Measurements from ENCODE around the gene RAD9A. TPM values are rescaled to one million over a fixed set of nuclear protein-coding genes. Genes with fewer than 3 reads are reported as not detected.
A peak's percentile ranks its signal among the peaks of the same experiment; 100 is the strongest.

RAD9A gene
- total and polyA plus RNA-seq, 2 donors (not counting 1 experiment from before 2014, with no cell fraction given), result 3.5 to 3.8 TPM

- Histone ChIP-seq H3K9ac (ENCODE audit: insufficient read depth, low read length) (no peak overlapping the region), H3K4me3 (replicated peaks in 1 of 4; ENCODE audit: control extremely low read depth in 1 of 4, insufficient read depth in 1 of 4, low read depth in 3 of 4, low read length in 4 of 4) (no peak overlapping the region), H3K27ac (ENCODE audit: insufficient read depth, low read length) (no peak overlapping the region), H3K4me2 (ENCODE audit: extremely low read depth, insufficient read depth, low read length) (no peak overlapping the region), H3K27me3 (ENCODE audit: control insufficient read depth, insufficient read depth, low read length) (peaks cover 33% of the 10 kb centered on the region), H3K79me2 (ENCODE audit: control insufficient read depth, insufficient read depth, low read length) (no peaks in the 10 kb centered on the region), H3K9me3 (ENCODE audit: control insufficient read depth, insufficient read depth, low read depth, low read length) (no peaks in the 10 kb centered on the region), H3K4me1 (ENCODE audit: control insufficient read depth, extremely low read depth, insufficient read depth, low read length) (no peaks in the 10 kb centered on the region), H2AFZ (ENCODE audit: low read length) (no peak overlapping the region), H4K20me1 (ENCODE audit: control insufficient read depth, extremely low read depth, insufficient read depth, low read length) (no peaks in the 10 kb centered on the region), H3K36me3 (ENCODE audit: control insufficient read depth, insufficient read depth, low read length) (no peaks in the 10 kb centered on the region)
- TF ChIP-seq CTCF (conservative IDR thresholded peaks at IDR 0.05 in 1 of 2, IDR thresholded peaks at IDR 0.05 in 1 of 2; ENCODE audit: low read depth in 1 of 2, low read length in 2 of 2), result no peak
- TF ChIP-seq EZH2 (IDR thresholded peaks at IDR 0.05; ENCODE audit: low read length, missing control alignments), result no peak
- DNase-seq (ENCODE audit: low read depth in 2 of 2), result no peak
Observed at GRCh38 chr11:67412495-67413179, 20.9 kb downstream of the RAD9A start.

DNA sequence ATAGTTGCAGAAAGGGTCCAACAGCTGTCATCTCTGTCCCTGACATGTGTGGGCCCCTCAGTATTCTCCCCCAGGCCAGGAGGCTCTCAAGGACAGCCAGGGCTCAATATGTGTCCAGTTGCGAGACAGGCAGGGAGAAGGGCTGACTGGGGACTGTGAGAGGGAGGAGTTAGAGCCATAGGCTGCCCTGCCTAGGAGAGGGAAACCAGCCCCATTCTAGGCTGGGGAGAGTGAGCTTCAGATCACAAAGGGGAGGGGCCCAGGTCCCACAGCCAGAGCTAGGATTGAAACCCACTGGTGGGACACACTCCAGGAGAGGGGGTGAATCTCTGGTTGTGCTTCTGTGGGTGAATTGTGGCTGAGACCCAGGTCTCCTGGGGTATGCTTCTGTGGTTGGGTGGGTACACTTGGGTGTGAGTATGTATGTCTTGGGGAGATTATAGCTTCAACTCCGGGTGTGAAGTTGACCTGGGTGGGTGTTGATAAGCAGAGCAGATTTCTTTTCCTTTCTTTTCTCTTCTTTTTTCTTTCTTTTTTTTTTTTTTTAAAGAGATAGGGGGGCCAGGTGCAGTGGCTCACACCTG, 21.6 kb downstream of the RAD9A start:
- Histone ChIP-seq H3K4me3 (replicated peaks in 1 of 4; ENCODE audit: control extremely low read depth in 1 of 4, insufficient read depth in 1 of 4, low read depth in 3 of 4, low read length in 4 of 4) (no peak overlapping the region), H3K79me2 (ENCODE audit: control insufficient read depth, insufficient read depth, low read length) (no peaks in the 10 kb centered on the region), H3K27ac (ENCODE audit: insufficient read depth, low read length) (no peak overlapping the region), H3K4me2 (ENCODE audit: extremely low read depth, insufficient read depth, low read length) (no peak overlapping the region), H3K36me3 (ENCODE audit: control insufficient read depth, insufficient read depth, low read length) (no peaks in the 10 kb centered on the region), H4K20me1 (ENCODE audit: control insufficient read depth, extremely low read depth, insufficient read depth, low read length) (no peaks in the 10 kb centered on the region), H2AFZ (ENCODE audit: low read length) (no peak overlapping the region), H3K9me3 (ENCODE audit: control insufficient read depth, insufficient read depth, low read depth, low read length) (no peaks in the 10 kb centered on the region), H3K4me1 (ENCODE audit: control insufficient read depth, extremely low read depth, insufficient read depth, low read length) (no peaks in the 10 kb centered on the region), H3K9ac (ENCODE audit: insufficient read depth, low read length) (no peak overlapping the region), H3K27me3 (ENCODE audit: control insufficient read depth, insufficient read depth, low read length) (peaks cover 33% of the 10 kb centered on the region)
- no peak for DNase-seq (ENCODE audit: low read depth in 2 of 2)
- no peak for TF ChIP-seq EZH2 (IDR thresholded peaks at IDR 0.05; ENCODE audit: low read length, missing control alignments)

GRCh38 chr11:67415501-67416304, 23.9 kb downstream of the RAD9A start, which contains the start of gene CARNS1:
Gene CARNS1 (plus strand): TSS chr11:67415678. CDS start chr11:67416200, 522 bp downstream.
- H3K4me3 ChIP-seq (replicated peaks in 1 of 4; ENCODE audit: control extremely low read depth in 1 of 4, insufficient read depth in 1 of 4, low read depth in 3 of 4, low read length in 4 of 4), result no peak within 1 kb of the TSS
- H3K36me3 ChIP-seq (ENCODE audit: control insufficient read depth, insufficient read depth, low read length), result no peaks in the 10 kb centered on the region
- DNase-seq (ENCODE audit: low read depth in 2 of 2), result no peak
- no peak within 1 kb of the TSS for H3K4me2 ChIP-seq (ENCODE audit: extremely low read depth, insufficient read depth, low read length)
- H2AFZ ChIP-seq (ENCODE audit: low read length), result no peak within 1 kb of the TSS
- H3K79me2 ChIP-seq (ENCODE audit: control insufficient read depth, insufficient read depth, low read length), result no peaks in the 10 kb centered on the region
- no peaks in the 10 kb centered on the region for H4K20me1 ChIP-seq (ENCODE audit: control insufficient read depth, extremely low read depth, insufficient read depth, low read length)
- no peaks in the 10 kb centered on the region for H3K9me3 ChIP-seq (ENCODE audit: control insufficient read depth, insufficient read depth, low read depth, low read length)
- H3K4me1 ChIP-seq (ENCODE audit: control insufficient read depth, extremely low read depth, insufficient read depth, low read length), result peaks cover 5% of the 10 kb centered on the region
- peaks cover 22% of the 10 kb centered on the region for H3K27me3 ChIP-seq (ENCODE audit: control insufficient read depth, insufficient read depth, low read length)
- no peak within 1 kb of the TSS for H3K9ac ChIP-seq (ENCODE audit: insufficient read depth, low read length)
- TF ChIP-seq EZH2 (IDR thresholded peaks at IDR 0.05; ENCODE audit: low read length, missing control alignments) (peak; percentile 75), CTCF (conservative IDR thresholded peaks at IDR 0.05 in 1 of 2, IDR thresholded peaks at IDR 0.05 in 1 of 2; ENCODE audit: low read depth in 1 of 2, low read length in 2 of 2) (no peak)
- no peak within 1 kb of the TSS for H3K27ac ChIP-seq (ENCODE audit: insufficient read depth, low read length)

Measured in fibroblast of lung (primary cell).